Omental fat pad (tissue), 4 donors: Measurements from ENCODE around the gene DNAH9. TPM values are rescaled to one million over a fixed set of nuclear protein-coding genes. Genes with fewer than 3 reads are reported as not detected.

Source experiments
- ATAC-seq: fragments of 150-250 bp; one replicate; pipeline ENCODE4 v1.9.1; 2016; ENCODE audit warnings: mild to moderate bottlenecking, moderate library complexity; ENCODE audit not compliant: low FRiP score
- DNase-seq: peaks from one replicate; pipeline ENCODE4 v3.0.0-alpha.2; 2019; ENCODE audit warnings: low spot score
- total RNA-seq, 4 donors: library from RNA; depleted of rRNA; stranded (reverse); fragments of >200 nt; gene quantifications; one replicate each; pipeline ENCODE4 v1.1.0, GENCODE V29; 2016
- TF ChIP-seq, protein P1 (sequence below), 3 donors: fragments of 450-650 bp; IDR thresholded peaks; one replicate each; pipeline ENCODE4 v1.5.1; 2016 to 2017; ENCODE audit warnings: antibody characterized with exemption in 3 of 3, mild to moderate bottlenecking in 3 of 3, moderate library complexity in 2 of 3

DNAH9 gene
- total RNA-seq, 4 donors from 2014 or later: 0.72 to 6.0 (median 3.1) TPM

DNA sequence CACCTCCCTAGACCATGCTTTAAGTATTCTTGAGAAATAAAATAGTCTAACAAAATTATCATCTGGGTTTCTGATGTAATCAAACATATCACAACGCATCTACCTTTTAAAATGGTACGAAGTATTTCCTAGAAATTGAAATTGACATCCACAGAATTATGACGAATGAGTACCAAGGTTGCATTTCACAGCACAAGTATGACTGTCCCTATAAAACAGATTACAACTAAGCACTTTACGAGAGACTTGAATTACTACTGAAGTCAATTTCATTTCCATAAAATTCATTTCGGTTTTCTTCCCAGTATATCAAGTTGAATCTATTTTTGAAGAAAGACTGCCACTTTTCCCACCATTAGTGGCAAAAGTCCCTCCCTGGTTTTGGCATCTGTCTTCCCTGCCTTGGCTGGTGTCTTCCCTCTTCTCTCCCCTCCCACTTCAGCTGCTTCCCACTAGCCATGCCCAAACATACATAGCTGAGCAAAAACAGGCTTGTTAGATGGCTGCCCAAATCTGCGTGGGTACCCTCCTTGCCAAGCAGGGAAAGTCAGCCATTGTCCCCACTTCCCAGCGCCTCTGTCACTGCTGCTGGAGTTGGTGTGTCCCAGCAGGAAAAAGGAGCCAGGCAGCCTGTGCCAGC, 29.2 kb downstream of the DNAH9 start:
- ATAC-seq: no peak
- no peak for DNase-seq
- TF ChIP-seq, protein P1, sequence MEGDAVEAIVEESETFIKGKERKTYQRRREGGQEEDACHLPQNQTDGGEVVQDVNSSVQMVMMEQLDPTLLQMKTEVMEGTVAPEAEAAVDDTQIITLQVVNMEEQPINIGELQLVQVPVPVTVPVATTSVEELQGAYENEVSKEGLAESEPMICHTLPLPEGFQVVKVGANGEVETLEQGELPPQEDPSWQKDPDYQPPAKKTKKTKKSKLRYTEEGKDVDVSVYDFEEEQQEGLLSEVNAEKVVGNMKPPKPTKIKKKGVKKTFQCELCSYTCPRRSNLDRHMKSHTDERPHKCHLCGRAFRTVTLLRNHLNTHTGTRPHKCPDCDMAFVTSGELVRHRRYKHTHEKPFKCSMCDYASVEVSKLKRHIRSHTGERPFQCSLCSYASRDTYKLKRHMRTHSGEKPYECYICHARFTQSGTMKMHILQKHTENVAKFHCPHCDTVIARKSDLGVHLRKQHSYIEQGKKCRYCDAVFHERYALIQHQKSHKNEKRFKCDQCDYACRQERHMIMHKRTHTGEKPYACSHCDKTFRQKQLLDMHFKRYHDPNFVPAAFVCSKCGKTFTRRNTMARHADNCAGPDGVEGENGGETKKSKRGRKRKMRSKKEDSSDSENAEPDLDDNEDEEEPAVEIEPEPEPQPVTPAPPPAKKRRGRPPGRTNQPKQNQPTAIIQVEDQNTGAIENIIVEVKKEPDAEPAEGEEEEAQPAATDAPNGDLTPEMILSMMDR (IDR thresholded peaks at IDR 0.05): no peak

DNA sequence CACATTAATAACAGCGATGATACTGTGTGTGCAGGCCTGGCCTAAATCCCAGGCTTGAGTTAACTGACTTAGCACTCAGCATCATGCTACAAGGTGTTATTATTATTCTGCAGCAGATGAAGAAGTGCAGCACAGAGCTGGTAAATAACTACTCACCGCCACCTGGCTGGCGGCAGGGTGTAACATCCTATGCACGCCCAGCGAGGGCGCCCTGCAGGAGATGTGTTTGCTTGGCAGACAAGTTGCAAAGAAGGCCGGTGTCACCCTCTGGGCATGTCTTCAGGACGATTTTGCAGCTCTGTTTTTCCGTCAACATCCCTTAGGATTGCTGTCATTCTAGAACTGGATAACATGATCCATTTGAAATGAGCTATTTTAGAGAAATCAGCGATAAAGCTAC, 30.1 kb downstream of the DNAH9 start:
- TF ChIP-seq, protein P1 (IDR thresholded peaks at IDR 0.05): no peak
- no peak for DNase-seq
- ATAC-seq: no peak

DNA sequence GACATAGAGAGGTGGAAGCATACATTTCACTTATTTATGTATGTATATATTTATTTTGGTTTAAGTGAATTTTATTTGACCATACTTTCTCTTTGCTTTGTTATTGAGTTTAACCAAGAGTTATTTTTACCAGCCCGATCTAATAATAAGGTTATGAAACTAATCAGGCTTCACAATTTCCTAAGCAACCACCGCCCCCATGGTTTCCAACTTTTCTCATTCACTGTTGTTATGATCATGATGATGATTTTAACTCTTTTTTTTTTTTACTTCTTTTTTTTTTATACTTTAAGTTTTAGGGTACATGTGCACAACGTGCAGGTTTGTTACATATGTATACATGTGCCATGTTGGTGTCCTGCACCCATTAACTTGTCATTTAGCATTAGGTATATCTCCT, 30.6 kb downstream of the DNAH9 start:
- TF ChIP-seq, protein P1 (IDR thresholded peaks at IDR 0.05): no peak
- no peak for ATAC-seq

DNA sequence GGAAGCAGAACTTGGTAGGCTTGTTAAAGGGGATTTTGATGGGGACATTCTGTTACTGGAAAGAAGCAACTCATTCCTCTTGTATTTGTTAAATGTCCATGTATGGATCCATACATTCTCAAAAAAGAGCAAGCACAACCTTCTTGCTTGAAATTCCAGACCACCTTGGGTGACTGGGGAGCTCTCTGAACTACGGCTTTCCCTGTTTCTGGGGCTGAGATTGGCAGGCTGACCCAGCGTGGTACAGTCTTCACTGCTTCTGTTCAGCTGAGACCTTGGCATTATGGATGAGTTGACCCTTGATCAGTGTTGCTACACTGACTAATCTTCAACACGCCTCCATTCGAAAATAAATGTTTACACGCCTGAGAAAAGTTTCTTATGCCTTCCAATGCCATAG, 38.5 kb downstream of the DNAH9 start:
- TF ChIP-seq, protein P1 (IDR thresholded peaks at IDR 0.05): no peak
- ATAC-seq: no peak
- no peak for DNase-seq

More for the DNA sequence above, 30.6 kb downstream of the DNAH9 start:
- DNase-seq: no peak

DNA sequence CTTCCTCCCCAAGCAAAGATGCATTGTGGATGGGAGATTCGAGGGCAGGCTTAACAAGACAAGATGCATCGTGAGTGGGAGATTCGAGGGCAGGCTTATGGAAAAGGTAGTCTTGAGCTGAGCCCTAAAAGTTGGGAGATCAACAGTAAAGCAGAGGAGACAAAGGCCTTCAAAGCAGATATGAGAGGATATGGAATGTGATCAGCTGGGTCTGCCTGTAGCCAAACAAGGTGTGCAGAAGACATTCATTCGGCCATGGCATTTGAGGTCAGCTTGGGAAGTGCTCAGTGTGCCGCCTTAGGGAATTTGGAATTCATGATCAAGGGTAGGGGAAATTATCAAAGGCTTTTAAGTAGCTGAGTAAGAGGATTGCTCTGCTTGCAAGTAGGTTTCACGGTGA, 39.5 kb downstream of the DNAH9 start:
- ATAC-seq (no peak), DNase-seq (no peak)
- TF ChIP-seq, protein P1 (IDR thresholded peaks at IDR 0.05): no peak

DNA sequence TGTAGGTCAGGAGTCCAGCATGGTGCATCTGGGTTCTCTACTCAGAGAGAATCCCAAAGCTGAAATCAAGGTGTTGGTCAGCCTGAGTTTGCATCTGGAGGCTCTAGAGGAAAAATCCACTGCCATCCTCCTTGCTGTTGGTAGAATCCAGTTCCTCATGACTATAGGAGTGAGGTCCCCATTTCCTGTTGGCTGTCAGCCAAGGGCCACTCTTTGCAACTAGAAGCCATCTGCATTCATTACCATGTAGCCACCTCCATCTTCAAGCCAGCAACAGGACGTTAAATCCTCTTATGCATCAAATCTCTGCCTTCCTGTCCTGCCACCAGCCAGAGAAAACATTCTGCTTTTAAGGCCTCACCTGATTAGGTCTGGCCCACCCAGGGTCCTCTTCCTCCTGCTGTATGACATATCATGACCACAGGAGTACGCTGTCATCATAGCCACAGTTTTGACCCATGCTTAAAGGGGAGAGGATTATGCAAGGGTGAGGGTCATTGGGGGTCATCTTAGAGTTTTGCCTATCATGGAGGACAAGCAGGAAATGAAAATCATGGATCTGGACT, 40.5 kb downstream of the DNAH9 start:
- ATAC-seq (no peak), DNase-seq (no peak)
- TF ChIP-seq, protein P1 (IDR thresholded peaks at IDR 0.05): no peak
